Fibroblast of skin of right quadriceps (primary cell): ENCODE results near the gene DOCK4.

Source experiments
- DNase-seq: peaks from one replicate; pipeline ENCODE4 v3.0.0-alpha.2; 2013

The DOCK4 gene

DNA sequence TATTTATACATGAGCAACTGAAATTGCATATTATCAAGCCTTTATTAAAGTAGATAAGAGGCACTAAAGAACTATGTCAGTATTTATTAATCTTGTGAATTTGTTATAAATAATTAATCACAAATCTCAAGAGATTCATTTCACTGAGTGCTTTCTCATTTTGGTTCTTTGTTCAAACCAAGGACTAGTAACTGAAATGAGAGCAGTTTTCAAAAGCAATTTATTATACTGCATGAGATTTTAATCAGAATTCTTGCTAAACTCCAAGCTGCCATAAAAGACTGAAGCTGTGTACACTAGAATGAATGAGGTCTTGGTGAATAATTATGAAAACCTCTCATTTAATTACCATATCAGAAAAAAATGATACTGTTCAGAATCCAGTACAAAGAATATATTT, 419.1 kb downstream of the DOCK4 start:
- no peak for DNase-seq

DNA sequence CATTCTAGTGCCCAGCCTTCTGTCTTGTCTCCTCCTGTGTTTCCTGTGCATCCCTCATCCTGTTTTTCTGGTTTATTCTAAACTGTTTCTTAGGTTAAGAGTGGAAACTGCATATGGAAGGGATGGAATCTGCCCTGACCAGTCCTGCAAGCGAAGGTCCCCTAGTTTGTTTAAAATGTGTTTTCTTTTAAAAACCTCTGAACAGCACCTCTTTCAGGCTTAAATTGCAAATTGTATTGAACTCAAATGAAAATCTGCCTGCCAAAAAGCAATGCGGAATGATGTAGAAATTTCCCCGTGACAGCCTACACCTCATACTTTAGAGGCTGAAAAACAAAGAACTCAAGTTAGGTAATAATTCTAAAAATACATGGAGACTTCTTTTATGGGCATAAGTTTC, 421.1 kb downstream of the DOCK4 start:
- DNase-seq = no peak

- DNase-seq = no peak
Measured at GRCh38 chr7:111784296-111784695, 421.9 kb downstream of the DOCK4 start.

GRCh38 chr7:111783854-111784253, 422.3 kb downstream of the DOCK4 start:
- no peak for DNase-seq

GRCh38 chr7:111780527-111780926, 425.7 kb downstream of the DOCK4 start:
- DNase-seq = no peak

DNA sequence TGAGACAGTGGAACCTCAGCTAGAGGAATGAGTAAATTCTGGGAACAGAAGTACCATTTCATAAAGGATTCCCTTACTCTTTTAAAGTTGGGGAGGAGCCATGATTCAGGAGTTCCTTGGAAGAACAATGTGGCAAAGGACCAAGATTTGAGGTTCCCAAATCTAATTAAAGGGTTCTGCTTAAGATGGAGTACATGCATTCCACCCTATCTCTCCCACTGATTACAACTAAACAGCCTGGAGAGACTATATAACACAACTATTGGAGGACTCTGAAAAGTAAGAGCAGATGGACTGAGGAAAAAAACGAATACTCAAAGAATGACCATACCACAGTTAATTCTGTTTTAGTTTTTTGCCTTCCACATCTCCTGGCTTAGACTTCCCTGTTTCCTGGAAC, 431.0 kb downstream of the DOCK4 start:
- DNase-seq = no peak

GRCh38 chr7:111772716-111773115, 433.5 kb downstream of the DOCK4 start:
- DNase-seq = no peak

DNA sequence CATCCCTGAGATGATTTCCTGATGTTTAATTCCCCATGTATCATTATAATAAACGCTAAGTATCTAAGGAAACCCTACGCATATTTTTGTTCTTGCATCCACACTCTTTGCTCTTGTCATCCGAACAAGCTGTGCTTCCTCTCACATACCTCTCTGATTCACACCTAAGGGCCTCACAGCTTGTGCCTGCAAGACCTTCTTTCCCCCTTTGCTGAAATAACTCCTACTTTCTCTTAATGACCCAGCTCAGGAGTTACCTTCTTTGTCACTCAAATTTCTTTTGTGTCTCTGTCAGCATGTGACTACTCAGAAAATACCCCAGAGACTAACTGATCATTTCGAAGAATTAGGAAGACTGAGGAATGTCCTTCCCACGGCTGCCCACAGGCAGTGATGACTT, 434.6 kb downstream of the DOCK4 start:
- no peak for DNase-seq

DNA sequence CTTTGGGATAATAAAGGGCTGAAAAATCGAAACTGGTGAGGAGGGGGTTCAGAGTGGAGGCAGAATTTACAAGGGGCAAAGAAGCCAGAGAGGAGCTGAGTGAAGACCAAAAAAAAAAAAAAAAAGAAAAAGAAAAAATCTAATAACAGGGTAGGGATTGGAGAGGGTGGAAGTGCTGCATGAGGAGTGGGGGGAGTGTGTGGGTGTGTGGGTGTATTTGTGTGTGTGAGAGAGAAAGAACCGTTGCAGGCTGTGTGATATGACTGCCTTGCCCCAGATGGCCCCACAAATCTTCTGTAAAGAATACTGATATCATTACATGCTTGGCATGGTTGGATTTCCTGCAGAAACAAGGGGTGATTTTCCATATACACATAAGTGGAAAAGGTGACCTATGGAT, 436.1 kb downstream of the DOCK4 start:
- no peak for DNase-seq

DNA sequence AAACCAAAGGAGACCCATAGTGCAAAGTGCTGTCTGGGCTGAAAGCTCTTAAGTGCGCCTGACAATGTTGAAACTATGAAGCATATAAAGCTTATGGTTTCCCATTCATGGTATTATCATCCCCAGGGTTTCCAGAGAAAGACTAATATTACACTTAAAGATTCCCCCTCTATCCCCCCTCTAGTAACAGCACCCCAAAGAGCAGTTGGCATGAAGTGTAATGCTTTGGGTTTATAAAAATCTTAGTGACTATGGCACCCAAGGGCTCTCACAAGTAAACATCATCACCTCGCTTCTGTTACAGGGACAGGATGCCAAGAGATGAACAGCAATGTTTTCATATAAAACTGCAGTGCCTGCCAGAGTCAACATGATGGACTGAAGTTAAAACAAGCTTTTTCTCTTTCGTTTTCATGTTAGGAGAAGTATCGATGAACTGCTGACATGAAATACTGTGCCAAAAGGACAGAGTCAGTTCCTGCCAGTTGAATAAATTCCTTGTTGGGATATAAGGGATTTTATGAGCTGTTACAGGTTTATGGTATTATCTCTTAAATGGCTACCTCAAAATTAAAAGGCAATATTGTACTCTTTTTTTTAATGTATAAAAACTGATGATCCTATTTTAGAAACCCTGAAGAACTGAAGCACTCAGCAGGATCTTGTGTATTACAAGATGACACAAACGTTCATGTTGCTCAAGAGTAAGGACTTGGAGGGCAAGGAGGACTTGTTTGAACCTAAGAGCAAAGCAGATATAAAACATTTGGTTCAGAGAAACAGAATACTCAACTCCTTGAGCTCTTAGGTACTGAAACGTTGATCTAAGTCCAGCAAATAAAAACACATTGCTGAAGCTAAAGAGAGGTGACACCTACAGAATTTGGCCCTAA, 440.2 kb downstream of the DOCK4 start:
- no peak for DNase-seq

DNA sequence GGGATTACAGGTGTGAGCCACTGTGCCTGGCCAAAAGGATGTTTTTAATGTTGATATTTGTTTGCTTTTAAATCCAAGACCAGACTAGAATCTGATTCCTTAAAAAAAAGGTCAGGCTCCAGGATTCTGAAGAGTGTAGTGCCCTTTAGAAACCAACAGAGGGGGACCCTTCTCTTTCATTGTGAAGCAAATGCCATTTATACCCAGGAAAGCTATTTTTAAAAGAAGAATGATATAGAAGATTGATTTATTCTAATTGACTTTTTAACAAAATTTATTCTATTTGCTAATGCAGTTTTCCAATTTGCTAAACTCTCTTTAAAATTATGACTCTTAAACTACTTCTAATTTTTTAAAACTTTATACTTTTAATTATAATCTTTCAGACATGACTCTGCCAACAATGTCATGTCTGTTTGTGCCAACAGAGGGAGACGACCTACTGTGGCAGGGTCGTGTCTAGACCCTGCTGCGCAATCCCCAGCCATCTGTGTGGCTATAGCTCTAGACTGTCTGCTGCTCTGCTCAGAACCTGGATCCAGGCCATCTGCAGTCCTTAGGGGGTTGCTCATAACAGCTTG, 442.9 kb downstream of the DOCK4 start:
- peak; percentile 60 for DNase-seq

DNA sequence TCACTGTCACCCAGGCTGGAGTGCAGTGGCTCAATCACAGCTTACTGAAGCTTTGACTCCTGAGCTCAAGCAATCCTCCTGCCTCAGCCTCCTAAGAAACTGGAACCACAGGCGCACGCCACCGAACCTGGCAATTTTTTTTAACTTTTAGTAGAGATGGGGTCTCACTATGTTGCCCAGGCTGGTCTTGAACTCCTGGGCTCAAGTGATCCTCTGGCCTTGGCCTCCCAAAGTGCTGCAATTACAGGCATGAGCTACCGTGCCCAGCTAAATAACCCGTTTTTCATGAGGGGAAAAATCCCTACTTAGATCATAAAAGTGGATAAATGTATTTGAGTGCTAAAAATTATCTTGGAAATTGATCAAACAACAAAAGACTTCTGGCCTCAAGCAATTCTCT, 443.4 kb downstream of the DOCK4 start:
- no peak for DNase-seq

- no peak for DNase-seq
Measured at GRCh38 chr7:111762211-111762610, 444.0 kb downstream of the DOCK4 start.

DNA sequence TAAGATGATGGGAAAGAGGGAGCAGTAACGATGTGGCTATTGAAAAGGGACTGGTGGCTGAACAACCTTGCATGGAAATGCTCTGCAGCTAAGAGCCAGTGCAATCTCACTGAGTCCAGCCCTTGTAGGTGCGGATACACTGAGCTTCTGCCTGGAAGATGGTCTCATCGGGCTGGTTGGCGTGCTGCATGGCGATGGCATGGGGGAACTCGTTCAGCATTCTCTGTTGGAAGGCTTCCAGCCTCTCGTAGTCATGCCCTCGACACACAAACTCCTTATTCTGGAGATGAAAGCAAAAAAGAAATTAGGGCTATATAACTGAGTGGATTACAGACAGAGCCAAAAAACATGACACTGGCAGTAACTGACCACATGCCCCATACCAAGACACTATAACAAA, 446.2 kb downstream of the DOCK4 start:
- no peak for DNase-seq

DNA sequence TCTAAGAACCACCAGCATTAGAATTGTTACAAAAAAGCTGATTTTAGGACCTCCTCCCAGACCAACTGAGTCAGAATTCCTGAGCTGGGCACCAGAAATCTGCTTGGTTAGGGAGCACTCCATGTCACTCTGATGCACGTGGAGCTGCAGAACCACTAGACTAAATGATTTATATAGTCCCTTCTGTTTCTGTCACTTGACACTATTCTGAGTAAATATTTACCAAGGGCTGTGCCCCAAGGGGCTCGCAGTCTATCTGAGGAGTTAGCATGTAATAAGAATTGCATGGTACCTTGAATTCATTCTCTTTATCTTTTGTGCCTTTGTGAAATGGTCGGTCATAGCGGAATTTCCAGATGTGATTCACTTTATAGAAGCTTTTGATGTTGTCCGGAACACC, 447.9 kb downstream of the DOCK4 start:
- DNase-seq = no peak

DNA sequence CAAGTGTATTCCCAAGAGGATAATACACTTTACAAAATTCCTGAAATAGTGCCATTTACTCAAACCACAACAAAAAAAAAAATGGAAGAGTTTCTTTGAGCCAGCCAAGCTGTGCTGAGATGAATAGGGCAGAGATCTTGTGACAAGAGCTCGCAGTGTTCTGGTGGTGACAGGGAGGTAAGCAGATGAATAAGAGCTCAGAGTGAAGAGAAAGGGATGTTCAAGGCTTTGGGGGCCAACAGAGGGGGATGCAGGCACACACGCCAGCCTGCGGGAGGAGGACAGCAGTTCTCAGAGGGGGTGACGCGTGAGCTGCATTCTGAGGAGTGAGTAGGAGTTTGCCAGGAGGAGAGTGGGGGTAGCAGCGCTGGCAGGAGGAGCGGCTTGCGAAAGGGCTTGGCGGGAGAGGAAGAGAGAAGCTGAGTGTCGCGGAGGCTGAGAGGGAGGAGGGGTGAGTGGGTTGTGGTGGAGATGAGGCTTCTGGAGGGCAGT, 449.5 kb downstream of the DOCK4 start:
- DNase-seq = peak; percentile 77

DNA sequence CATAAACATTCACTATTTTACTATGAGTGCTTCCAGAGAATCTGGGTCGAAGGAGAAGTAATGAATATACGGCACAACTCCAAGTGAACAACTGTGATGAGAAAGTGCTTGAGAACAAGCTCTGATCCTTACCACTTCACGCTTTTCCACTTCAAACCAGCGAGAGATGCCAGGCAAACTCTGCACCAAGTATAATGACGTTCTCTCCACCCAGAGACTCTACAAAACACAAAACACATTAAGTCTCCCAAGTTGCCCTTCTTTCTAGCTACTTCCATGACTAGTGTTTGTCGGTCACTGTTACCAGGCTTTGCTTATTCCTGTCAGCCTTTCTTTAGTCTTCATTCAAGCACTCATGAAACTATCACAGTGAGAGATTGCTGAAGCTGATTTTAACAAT, 450.8 kb downstream of the DOCK4 start:
- no peak for DNase-seq

DNA sequence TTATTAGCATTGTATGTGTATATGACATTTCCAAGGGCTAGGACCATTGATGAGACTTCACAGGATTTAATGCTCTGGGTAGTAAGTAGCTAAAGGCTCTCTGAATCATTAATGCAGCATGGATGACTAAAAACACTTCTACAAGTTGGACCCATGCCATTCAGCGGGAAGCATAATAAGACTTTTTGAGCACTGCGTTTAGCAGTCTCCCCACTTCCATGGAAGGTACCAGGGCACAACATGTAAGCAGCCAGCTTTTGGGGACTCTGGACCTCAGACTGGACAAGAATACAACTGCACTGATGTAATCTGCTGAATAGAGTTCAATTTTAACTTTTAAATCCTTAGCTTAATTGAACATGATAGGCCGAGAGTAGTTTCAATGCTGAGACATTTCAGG, 452.2 kb downstream of the DOCK4 start:
- peak; percentile 19 for DNase-seq

GRCh38 chr7:111752022-111752582, 454.1 kb downstream of the DOCK4 start:
- DNase-seq = peak; percentile 42

DNA sequence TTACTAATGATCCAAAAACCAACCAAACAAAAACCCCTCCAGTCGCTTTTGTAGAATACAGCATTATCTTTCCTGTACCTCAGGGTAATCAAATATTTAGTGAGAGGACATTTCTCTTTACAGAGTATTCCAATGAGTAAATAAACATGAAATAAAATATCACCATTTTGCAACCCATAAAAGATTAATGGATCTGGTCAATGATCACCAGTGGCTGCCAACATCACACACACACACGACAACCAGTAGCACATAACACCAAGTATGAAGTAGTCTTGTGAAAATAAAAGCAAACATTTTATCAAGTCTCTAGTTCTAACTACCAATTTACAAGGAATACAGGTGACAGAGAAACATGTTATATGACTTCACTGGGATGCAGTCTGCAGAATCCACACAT, 455.3 kb downstream of the DOCK4 start:
- no peak for DNase-seq

DNA sequence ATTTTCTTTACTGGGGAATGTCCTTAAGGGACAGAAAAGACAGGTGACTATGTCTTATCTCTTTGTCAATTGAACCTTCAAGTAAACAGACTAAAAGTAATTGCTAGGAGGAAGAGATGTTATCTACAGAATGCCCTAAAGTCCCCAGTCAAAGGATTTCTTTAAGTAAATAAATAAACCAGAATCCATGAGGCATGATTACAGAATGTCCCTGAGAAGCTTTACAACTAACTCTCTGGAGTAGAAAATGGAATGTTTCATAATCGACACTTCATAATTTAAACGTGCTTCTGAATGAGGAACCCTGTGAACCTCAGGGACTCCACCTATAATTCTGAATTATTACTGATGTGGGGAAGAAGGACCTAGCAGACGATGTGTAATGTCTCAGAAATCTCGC, 456.0 kb downstream of the DOCK4 start:
- DNase-seq = peak; percentile 31

DNA sequence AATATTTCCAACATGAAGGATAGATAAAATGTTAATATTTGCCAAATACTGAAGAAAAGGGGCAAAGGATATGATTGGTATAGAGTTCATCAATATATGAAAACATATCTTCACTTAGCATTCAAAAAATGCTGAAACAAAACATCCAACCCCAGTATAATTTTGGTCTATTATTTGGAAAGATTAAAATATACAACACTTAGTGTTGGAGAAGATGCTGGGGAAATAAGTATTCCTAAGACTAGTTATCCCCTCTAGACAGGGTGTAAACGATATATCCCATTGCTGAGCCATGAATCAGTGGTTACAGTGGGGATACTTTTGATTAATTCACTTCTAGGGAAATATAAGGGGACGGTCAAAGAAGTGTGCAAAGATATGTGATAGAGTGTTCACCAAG, 456.6 kb downstream of the DOCK4 start:
- DNase-seq = no peak

- DNase-seq = no peak
Measured at GRCh38 chr7:111747718-111748117, 458.5 kb downstream of the DOCK4 start.

DNA sequence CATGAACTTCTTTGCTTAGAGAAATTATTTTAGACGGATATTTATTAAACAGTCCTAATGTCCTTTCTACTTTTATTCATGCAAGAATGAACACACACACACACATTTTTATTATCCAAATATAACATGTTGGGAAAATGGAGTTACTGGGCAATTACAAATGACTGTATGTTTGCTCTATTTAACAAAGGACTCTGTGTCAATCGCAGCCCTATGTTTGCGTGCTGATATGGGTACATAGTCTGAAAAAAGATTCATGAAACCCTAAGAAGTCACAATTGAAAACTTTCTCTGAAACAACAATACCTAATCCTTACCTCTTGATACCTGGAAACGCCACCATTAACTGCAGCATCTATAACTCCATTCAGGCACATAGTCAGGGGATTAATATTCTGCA, 459.2 kb downstream of the DOCK4 start:
- DNase-seq = no peak
